ENCODE data around the gene TLR10. TPM values are rescaled to one million over a fixed set of nuclear protein-coding genes. Genes with fewer than 3 reads are reported as not detected.
A peak's percentile ranks its signal among the peaks of the same experiment; 100 is the strongest.

Gene TLR10
- total and polyA plus RNA-seq, 11 donors, result 0.18 to 0.24 TPM; not detected in 9

DNA sequence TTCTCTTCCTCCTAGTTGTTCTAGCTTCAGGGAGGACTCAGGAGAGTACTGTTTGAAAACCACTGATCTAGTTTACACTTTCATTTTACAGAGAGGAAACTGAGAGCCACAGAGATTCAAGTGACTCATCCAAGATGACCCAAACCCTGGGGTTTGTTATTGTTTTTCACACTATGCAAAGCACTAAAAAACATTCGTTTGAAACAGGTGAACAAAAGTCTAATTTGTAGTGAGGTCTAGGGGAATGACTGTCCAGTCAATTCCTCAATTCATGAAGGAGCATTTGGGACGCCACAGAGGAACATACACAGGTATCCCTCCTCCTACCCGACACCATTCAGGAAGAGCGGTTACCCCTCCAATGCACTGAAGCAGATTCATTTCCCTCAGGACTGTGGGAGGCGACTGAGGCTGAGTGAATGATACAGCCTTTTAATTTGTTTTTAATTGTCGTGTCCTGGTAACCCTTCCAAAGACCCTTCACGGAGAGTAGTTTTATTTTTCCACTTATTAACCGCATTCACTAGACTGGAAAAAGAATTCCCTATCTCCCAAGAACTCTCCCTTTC is 30.3 kb downstream of the TLR10 start:
- intact Hi-C loops (cut with DNase I), result loop anchor here in 2 of 10 donors (5.0 to 10.0 kb wide), 2 partner anchors 112 to 385 kb away; partner anchors contain the start of gene FAM114A1 (in 1 of the 2)
- Histone ChIP-seq H3K4me1 (peaks cover 0 to 32% (median 4%) of the 10 kb centered on the region in 12 donors), H3K27me3 (no peaks in the 10 kb centered on the region), H3K4me3 (peak overlapping the region in 4 of 12 donors; percentile 8 to 27 (median 23)), H3K27ac (peak overlapping the region in 9 of 12 donors; percentile 18 to 75 (median 57)), H3K9me3 (peaks cover 0 to 7% (median 0%) of the 10 kb centered on the region in 12 donors), H3K36me3 (no peaks in the 10 kb centered on the region)
- TF ChIP-seq POLR2A (IDR thresholded peaks at IDR 0.05), result no peak
- TF ChIP-seq, protein P1, sequence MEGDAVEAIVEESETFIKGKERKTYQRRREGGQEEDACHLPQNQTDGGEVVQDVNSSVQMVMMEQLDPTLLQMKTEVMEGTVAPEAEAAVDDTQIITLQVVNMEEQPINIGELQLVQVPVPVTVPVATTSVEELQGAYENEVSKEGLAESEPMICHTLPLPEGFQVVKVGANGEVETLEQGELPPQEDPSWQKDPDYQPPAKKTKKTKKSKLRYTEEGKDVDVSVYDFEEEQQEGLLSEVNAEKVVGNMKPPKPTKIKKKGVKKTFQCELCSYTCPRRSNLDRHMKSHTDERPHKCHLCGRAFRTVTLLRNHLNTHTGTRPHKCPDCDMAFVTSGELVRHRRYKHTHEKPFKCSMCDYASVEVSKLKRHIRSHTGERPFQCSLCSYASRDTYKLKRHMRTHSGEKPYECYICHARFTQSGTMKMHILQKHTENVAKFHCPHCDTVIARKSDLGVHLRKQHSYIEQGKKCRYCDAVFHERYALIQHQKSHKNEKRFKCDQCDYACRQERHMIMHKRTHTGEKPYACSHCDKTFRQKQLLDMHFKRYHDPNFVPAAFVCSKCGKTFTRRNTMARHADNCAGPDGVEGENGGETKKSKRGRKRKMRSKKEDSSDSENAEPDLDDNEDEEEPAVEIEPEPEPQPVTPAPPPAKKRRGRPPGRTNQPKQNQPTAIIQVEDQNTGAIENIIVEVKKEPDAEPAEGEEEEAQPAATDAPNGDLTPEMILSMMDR (IDR thresholded peaks at IDR 0.05), result no peak
- DNase-seq, result no peak
- WGBS, 4 donors, result 63 to 70% (median 65%) methylated on average over 8 of the region's 8 CpGs
- ATAC-seq, result peak in 2 of 4 donors; percentile 22 to 30

DNA sequence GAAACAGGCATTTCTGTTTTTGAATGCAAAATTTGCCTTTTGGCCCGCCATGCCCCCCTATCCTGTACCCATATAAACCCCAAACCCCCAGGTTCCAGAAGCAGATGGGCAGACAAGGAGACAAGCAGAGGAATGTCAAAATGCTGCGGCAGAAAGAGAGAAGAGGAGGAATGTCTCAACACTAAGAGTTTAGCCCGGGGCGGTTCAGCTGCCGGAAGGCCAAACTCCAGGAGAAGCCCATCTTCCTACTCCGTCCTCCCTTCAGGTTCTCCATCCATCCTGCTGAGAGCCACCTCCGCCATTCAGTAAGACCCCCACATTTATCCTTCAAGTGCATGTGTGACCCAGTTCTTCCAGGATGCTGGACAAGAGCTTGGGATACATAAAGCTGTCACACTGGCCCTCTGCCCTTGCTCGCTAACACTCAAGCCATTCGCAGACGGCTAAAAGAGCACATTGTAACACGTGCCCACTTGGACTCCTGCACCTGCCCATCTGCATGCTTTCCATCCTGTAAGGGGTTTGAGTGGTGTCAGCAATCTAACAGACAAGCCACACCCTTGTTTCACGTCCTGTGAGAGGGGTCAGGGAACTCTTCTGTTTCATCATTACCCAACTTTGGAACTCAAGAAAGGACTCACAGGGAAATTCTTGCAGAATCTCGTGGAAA is 31.3 kb downstream of the TLR10 start:
- TF ChIP-seq, protein P1 (IDR thresholded peaks at IDR 0.05), result no peak
- TF ChIP-seq POLR2A (IDR thresholded peaks at IDR 0.05), result no peak
- Histone ChIP-seq H3K4me3 (no peak overlapping the region), H3K9me3 (peaks cover 0 to 13% (median 0%) of the 10 kb centered on the region in 12 donors), H3K27ac (peak overlapping the region in 2 of 12 donors; percentile 28 to 72), H3K4me1 (peaks cover 0 to 24% (median 4%) of the 10 kb centered on the region in 12 donors), H3K27me3 (no peaks in the 10 kb centered on the region), H3K36me3 (no peaks in the 10 kb centered on the region)
- intact Hi-C loops (cut with DNase I), result loop anchor here in 2 of 10 donors (5.0 to 10.0 kb wide), 2 partner anchors 113 to 386 kb away; partner anchors contain the start of gene FAM114A1 (in 1 of the 2)
- 78 to 89% (median 84%) methylated on average over 13 of the region's 13 CpGs for whole genome bisulfite sequencing, 4 donors
- ATAC-seq (no peak), DNase-seq (no peak)

DNA sequence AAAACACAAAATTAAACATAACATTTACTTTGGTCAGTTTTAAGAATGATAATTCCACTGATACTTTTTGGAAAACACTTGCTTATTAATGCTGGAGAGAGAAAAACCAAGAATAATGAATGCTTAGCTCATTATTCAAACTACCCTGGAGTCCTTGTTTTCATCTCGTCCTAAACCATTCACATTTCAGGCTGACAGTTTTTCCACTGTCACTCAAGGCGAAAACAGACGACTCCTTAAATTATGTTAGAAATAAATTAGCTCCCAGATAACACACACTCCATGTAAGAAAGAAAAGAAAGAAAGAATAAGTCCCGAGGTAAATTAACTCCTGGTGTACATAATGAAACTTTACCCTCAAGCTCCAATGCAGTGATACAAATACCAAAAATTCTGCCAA is 33.5 kb downstream of the TLR10 start:
- Histone ChIP-seq H3K4me3 (no peak overlapping the region), H3K27me3 (no peaks in the 10 kb centered on the region), H3K27ac (no peak overlapping the region), H3K36me3 (no peaks in the 10 kb centered on the region), H3K4me1 (peaks cover 0 to 24% (median 4%) of the 10 kb centered on the region in 12 donors), H3K9me3 (peaks cover 0 to 13% (median 0%) of the 10 kb centered on the region in 12 donors)
- no peak for TF ChIP-seq POLR2A (IDR thresholded peaks at IDR 0.05)
- TF ChIP-seq, protein P1 (IDR thresholded peaks at IDR 0.05), result no peak
- DNase-seq (no peak), ATAC-seq (no peak)
- intact Hi-C loops (cut with DNase I), result no loop called here
- WGBS, 4 donors, result 86 to 91% (median 87%) methylated on average over 4 of the region's 4 CpGs

DNA sequence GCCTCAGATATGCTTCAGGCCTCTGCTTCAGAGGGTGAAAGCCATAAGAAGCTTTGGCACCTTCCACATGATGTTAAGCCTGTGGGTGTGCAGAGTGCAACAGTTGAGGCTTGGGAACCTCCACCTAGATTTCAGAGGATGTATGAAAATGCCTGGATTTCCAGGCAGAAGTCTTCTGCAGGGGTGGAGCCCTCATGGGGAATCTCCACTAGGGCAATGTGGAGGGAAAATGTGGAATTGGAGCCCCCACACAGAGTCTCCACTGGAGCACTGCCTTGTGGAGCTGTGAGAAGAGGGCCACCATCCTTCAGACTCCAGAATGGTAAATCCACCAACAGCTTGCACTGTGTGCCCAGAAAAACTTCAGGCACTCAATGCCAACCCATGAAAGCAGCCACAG is 35.2 kb downstream of the TLR10 start:
- intact Hi-C loops (cut with DNase I), result no loop called here
- Histone ChIP-seq H3K27me3 (no peaks in the 10 kb centered on the region), H3K36me3 (no peaks in the 10 kb centered on the region), H3K4me3 (no peak overlapping the region), H3K27ac (no peak overlapping the region), H3K4me1 (peaks cover 0 to 29% (median 0%) of the 10 kb centered on the region in 12 donors), H3K9me3 (peaks cover 0 to 13% (median 0%) of the 10 kb centered on the region in 12 donors)
- ATAC-seq (no peak), DNase-seq (no peak)
- TF ChIP-seq POLR2A (IDR thresholded peaks at IDR 0.05), result no peak

Measured in heart left ventricle (tissue), 16 donors.